ENCODE results near the gene WNK1. TPM values are rescaled to one million over a fixed set of nuclear protein-coding genes. Genes with fewer than 3 reads are reported as not detected.

Gene WNK1
- polyA plus RNA-seq, 1 donor (not counting 4 experiments of a cell fraction or from before 2014, with no cell fraction given) = 72.3 TPM

GRCh38 chr12:920676-921075, 168.3 kb downstream of the WNK1 start:
- dilution Hi-C loops (cut with MboI; ENCODE audit: extremely low pct_ligation_motif_present, low sequenced_read_pairs) = no loop called here
- TF ChIP-seq EZH2 (IDR thresholded peaks at IDR 0.05; ENCODE audit: low read length) = no peak
- TF ChIP-seq CTCF (optimal IDR thresholded peaks at IDR 0.05 in 1 of 3, IDR thresholded peaks at IDR 0.05 in 1 of 3, conservative IDR thresholded peaks at IDR 0.05 in 1 of 3; ENCODE audit: extremely low read depth in 1 of 3, insufficient read depth in 2 of 3, low read length in 3 of 3) = no peak
- no peak for DNase-seq (ENCODE audit: low read depth, low spot score)

GRCh38 chr12:922285-922684, 169.9 kb downstream of the WNK1 start:
- FAIRE-seq (no peak), DNase-seq (ENCODE audit: low read depth, low spot score) (no peak)
- H3K36me3 ChIP-seq (ENCODE audit: control insufficient read depth in 2 of 2, extremely low read depth in 1 of 2, insufficient read depth in 2 of 2, low read length in 2 of 2) = peaks cover 18 to 20% of the 10 kb centered on the region in 2 experiments
- no peaks in the 10 kb centered on the region for H3K9me1 ChIP-seq (ENCODE audit: control insufficient read depth, extremely low read depth, insufficient read depth, low read length)
- no peak overlapping the region for H3K4me3 ChIP-seq (ENCODE audit: control insufficient read depth in 2 of 3, extremely low read depth in 1 of 3, insufficient read depth in 2 of 3, low read depth in 1 of 3, low read length in 3 of 3)
- no peak overlapping the region for H3K9ac ChIP-seq (ENCODE audit: control insufficient read depth, extremely low read depth, insufficient read depth, low read length)
- no peak overlapping the region for H3K27ac ChIP-seq (ENCODE audit: control insufficient read depth, insufficient read depth, low read length)
- peaks cover 2% of the 10 kb centered on the region for H3K79me2 ChIP-seq (ENCODE audit: control insufficient read depth, insufficient read depth, low read length)
- dilution Hi-C loops (cut with MboI; ENCODE audit: extremely low pct_ligation_motif_present, low sequenced_read_pairs) = no loop called here
- TF ChIP-seq EZH2 (IDR thresholded peaks at IDR 0.05; ENCODE audit: low read length) (no peak), CTCF (optimal IDR thresholded peaks at IDR 0.05 in 1 of 3, IDR thresholded peaks at IDR 0.05 in 1 of 3, conservative IDR thresholded peaks at IDR 0.05 in 1 of 3; ENCODE audit: extremely low read depth in 1 of 3, insufficient read depth in 2 of 3, low read length in 3 of 3) (no peak)
- no peaks in the 10 kb centered on the region for H3K9me3 ChIP-seq (ENCODE audit: control insufficient read depth, low read depth, low read length)
- no peak overlapping the region for H3K4me2 ChIP-seq (ENCODE audit: control insufficient read depth, extremely low read depth, insufficient read depth, low read depth, low read length)
- H3K27me3 ChIP-seq (ENCODE audit: control insufficient read depth, extremely low read depth, insufficient read depth, low read length) = no peaks in the 10 kb centered on the region
- H4K20me1 ChIP-seq (ENCODE audit: control insufficient read depth, extremely low read depth, insufficient read depth, low read length) = no peaks in the 10 kb centered on the region
- H2AFZ ChIP-seq (ENCODE audit: control insufficient read depth, low read length) = no peak overlapping the region
- peaks cover 11% of the 10 kb centered on the region for H3K4me1 ChIP-seq (ENCODE audit: control insufficient read depth, extremely low read depth, insufficient read depth, low read length)

More at GRCh38 chr12:920676-921075, 168.3 kb downstream of the WNK1 start:
- Histone ChIP-seq H3K9ac (ENCODE audit: control insufficient read depth, extremely low read depth, insufficient read depth, low read length) (no peak overlapping the region), H3K79me2 (ENCODE audit: control insufficient read depth, insufficient read depth, low read length) (peaks cover 2% of the 10 kb centered on the region), H3K4me1 (ENCODE audit: control insufficient read depth, extremely low read depth, insufficient read depth, low read length) (peaks cover 11% of the 10 kb centered on the region), H3K9me1 (ENCODE audit: control insufficient read depth, extremely low read depth, insufficient read depth, low read length) (no peaks in the 10 kb centered on the region), H3K4me2 (ENCODE audit: control insufficient read depth, extremely low read depth, insufficient read depth, low read depth, low read length) (no peak overlapping the region), H3K27me3 (ENCODE audit: control insufficient read depth, extremely low read depth, insufficient read depth, low read length) (no peaks in the 10 kb centered on the region), H3K36me3 (ENCODE audit: control insufficient read depth in 2 of 2, extremely low read depth in 1 of 2, insufficient read depth in 2 of 2, low read length in 2 of 2) (peaks cover 12 to 24% of the 10 kb centered on the region in 2 experiments), H3K9me3 (ENCODE audit: control insufficient read depth, low read depth, low read length) (no peaks in the 10 kb centered on the region), H3K4me3 (ENCODE audit: control insufficient read depth in 2 of 3, extremely low read depth in 1 of 3, insufficient read depth in 2 of 3, low read depth in 1 of 3, low read length in 3 of 3) (no peak overlapping the region), H3K27ac (ENCODE audit: control insufficient read depth, insufficient read depth, low read length) (peak overlapping the region; percentile 26), H4K20me1 (ENCODE audit: control insufficient read depth, extremely low read depth, insufficient read depth, low read length) (no peaks in the 10 kb centered on the region), H2AFZ (ENCODE audit: control insufficient read depth, low read length) (no peak overlapping the region)
- peak; percentile 43 for FAIRE-seq

Data from keratinocyte (primary cell).